ENCODE measurements around the gene GPRC5B.

The GPRC5B gene

GRCh38 chr16:19913340-19913645, 28.6 kb upstream of the GPRC5B start:
- Histone ChIP-seq H3K27ac (ENCODE audit: low read depth, low read length) (no peak overlapping the region), H3K9ac (ENCODE audit: low read length in 5 of 5) (no peak overlapping the region), H3K4me1 (ENCODE audit: control insufficient read depth in 5 of 5, insufficient read depth in 5 of 5, low read length in 5 of 5) (no peaks in the 10 kb centered on the region), H3K9me3 (ENCODE audit: control insufficient read depth in 5 of 5, low read length in 5 of 5) (peaks cover 0 to 3% (median 0%) of the 10 kb centered on the region in 5 donors), H3K36me3 (ENCODE audit: control insufficient read depth in 5 of 5, insufficient read depth in 5 of 5, low read length in 5 of 5) (no peaks in the 10 kb centered on the region), H3K27me3 (ENCODE audit: control insufficient read depth in 5 of 5, insufficient read depth in 4 of 5, low read length in 5 of 5) (peaks cover 0 to 6% (median 3%) of the 10 kb centered on the region in 5 donors), H3K4me3 (ENCODE audit: low read depth in 1 of 5, low read length in 5 of 5) (no peak overlapping the region)

- H3K9ac ChIP-seq (ENCODE audit: low read length in 5 of 5) = no peak overlapping the region
- H3K4me3 ChIP-seq (ENCODE audit: low read depth in 1 of 5, low read length in 5 of 5) = no peak overlapping the region
- H3K36me3 ChIP-seq (ENCODE audit: control insufficient read depth in 5 of 5, insufficient read depth in 5 of 5, low read length in 5 of 5) = no peaks in the 10 kb centered on the region
- H3K27me3 ChIP-seq (ENCODE audit: control insufficient read depth in 5 of 5, insufficient read depth in 4 of 5, low read length in 5 of 5) = peaks cover 0 to 10% (median 5%) of the 10 kb centered on the region in 5 donors
- peaks cover 0 to 3% (median 0%) of the 10 kb centered on the region in 5 donors for H3K9me3 ChIP-seq (ENCODE audit: control insufficient read depth in 5 of 5, low read length in 5 of 5)
- peaks cover 0 to 2% (median under 1%) of the 10 kb centered on the region in 5 donors for H3K4me1 ChIP-seq (ENCODE audit: control insufficient read depth in 5 of 5, insufficient read depth in 5 of 5, low read length in 5 of 5)
- no peak overlapping the region for H3K27ac ChIP-seq (ENCODE audit: low read depth, low read length)
Measured at GRCh38 chr16:19912455-19913339, 28.0 kb upstream of the GPRC5B start.

DNA sequence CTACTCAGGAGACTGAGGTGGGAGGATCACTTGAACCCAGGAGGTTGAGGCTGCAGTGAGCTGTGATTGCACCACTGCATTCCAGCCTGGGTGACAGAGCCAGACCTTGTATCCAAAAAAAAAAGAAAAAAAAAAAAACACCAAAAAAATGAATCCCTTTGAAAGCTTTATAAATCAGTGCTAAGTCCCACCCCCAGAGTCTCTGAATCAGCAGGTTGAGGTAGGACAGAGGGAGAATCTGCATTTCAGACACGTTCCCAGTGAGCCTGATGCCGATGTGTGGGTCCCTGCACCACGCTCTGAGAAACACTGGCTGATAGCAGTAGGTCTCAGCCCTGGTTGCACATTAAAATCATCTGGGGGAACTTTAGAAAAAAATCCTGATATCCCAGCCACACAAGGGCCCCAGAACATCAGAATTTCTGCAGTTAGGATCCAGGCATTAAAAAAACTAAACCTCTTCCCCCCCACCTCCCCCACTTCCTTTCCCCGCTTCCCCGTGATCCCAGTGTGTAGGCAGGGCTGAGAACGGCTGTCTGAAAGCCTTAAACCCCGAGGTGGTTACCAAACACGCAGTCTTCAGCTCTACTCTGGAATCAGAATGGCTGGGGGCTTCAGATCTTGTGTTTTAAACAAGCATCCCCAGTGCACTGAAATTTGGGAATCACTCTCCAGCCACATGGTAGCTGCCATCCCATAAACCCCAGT, 27.3 kb upstream of the GPRC5B start:
- Histone ChIP-seq H3K36me3 (ENCODE audit: control insufficient read depth in 5 of 5, insufficient read depth in 5 of 5, low read length in 5 of 5) (no peaks in the 10 kb centered on the region), H3K9ac (ENCODE audit: low read length in 5 of 5) (no peak overlapping the region), H3K9me3 (ENCODE audit: control insufficient read depth in 5 of 5, low read length in 5 of 5) (peaks cover 0 to 3% (median 0%) of the 10 kb centered on the region in 5 donors), H3K27me3 (ENCODE audit: control insufficient read depth in 5 of 5, insufficient read depth in 4 of 5, low read length in 5 of 5) (peaks cover 0 to 10% (median 6%) of the 10 kb centered on the region in 5 donors), H3K4me3 (ENCODE audit: low read depth in 1 of 5, low read length in 5 of 5) (no peak overlapping the region), H3K4me1 (ENCODE audit: control insufficient read depth in 5 of 5, insufficient read depth in 5 of 5, low read length in 5 of 5) (peaks cover 0 to 4% (median 3%) of the 10 kb centered on the region in 5 donors), H3K27ac (ENCODE audit: low read depth, low read length) (no peak overlapping the region)

DNA sequence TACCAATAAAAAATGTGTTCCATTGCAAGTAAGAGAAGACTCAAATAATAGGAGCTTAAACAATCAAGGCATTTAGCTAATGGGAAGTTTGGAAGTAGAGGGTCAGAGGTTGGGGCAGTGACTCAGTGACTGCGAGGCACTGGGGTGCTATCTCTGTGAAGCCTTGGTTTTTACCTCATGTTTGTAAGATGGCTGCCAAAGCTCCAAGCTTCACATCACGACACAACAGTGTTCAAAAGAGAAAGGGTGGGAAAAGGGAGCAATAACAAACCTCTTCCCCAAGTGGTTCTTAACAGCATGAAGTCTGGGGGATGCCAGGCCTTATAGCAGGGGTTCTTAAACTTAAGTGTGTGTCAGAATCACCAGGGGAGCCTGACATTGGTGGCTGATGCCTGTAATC, 26.6 kb upstream of the GPRC5B start:
- H3K4me3 ChIP-seq (ENCODE audit: low read depth in 1 of 5, low read length in 5 of 5) = no peak overlapping the region
- no peak overlapping the region for H3K27ac ChIP-seq (ENCODE audit: low read depth, low read length)
- H3K4me1 ChIP-seq (ENCODE audit: control insufficient read depth in 5 of 5, insufficient read depth in 5 of 5, low read length in 5 of 5) = peaks cover 0 to 4% (median 3%) of the 10 kb centered on the region in 5 donors
- peaks cover 0 to 2% (median 0%) of the 10 kb centered on the region in 5 donors for H3K9me3 ChIP-seq (ENCODE audit: control insufficient read depth in 5 of 5, low read length in 5 of 5)
- H3K27me3 ChIP-seq (ENCODE audit: control insufficient read depth in 5 of 5, insufficient read depth in 4 of 5, low read length in 5 of 5) = peaks cover 0 to 10% (median 6%) of the 10 kb centered on the region in 5 donors
- H3K36me3 ChIP-seq (ENCODE audit: control insufficient read depth in 5 of 5, insufficient read depth in 5 of 5, low read length in 5 of 5) = no peaks in the 10 kb centered on the region
- no peak overlapping the region for H3K9ac ChIP-seq (ENCODE audit: low read length in 5 of 5)

DNA sequence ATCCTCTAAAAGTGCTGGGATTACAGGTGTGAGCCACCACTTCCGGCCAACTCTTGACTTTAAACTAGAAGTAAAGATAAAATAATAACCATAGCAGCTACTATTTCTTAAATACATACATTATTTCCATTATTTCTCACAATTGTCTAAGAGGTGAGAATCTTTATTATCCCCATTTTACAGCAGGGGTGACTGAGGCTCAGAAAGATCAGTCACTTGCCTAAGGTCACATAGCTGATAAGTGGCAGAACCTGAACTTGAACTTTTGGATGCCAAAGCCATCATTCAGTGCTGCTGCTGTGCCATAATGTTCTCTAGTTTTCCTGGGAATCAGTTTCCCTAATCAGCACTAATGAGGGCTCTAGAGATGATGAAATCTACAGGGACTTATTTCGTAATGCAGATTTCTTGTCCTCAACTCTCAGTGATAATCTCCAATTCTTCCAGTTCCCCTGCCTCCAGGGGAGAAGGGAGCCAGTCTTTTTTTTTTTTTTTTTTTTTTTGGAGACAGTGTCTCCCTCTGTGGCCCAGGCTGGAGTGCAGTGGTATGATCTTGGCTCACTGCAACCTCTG, 25.2 kb upstream of the GPRC5B start:
- Histone ChIP-seq H3K4me3 (ENCODE audit: low read depth in 1 of 5, low read length in 5 of 5) (no peak overlapping the region), H3K27me3 (ENCODE audit: control insufficient read depth in 5 of 5, insufficient read depth in 4 of 5, low read length in 5 of 5) (peaks cover 0 to 10% (median 6%) of the 10 kb centered on the region in 5 donors), H3K4me1 (ENCODE audit: control insufficient read depth in 5 of 5, insufficient read depth in 5 of 5, low read length in 5 of 5) (peaks cover 0 to 4% (median 3%) of the 10 kb centered on the region in 5 donors), H3K9ac (ENCODE audit: low read length in 5 of 5) (no peak overlapping the region), H3K27ac (ENCODE audit: low read depth, low read length) (no peak overlapping the region), H3K36me3 (ENCODE audit: control insufficient read depth in 5 of 5, insufficient read depth in 5 of 5, low read length in 5 of 5) (no peaks in the 10 kb centered on the region), H3K9me3 (ENCODE audit: control insufficient read depth in 5 of 5, low read length in 5 of 5) (no peaks in the 10 kb centered on the region)

DNA sequence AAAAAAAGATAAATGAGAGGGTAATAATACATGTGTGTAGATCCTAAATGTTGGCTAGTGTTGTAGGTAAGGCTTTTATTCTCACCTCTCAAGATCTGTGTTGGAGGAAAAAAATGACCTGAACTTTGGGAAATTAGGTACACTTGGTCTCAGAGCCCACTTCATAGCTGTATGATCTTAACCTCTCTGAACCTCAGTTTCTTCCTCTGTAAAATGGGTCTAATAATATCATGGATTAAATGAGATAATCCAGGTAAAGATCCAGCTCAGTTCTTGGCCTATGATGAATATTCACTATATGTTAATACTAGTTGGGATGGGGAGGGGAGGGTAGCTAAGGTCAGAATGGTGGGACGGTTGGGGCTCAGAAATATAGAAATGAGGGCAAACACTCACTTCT, 24.3 kb upstream of the GPRC5B start:
- Histone ChIP-seq H3K4me3 (ENCODE audit: low read depth in 1 of 5, low read length in 5 of 5) (no peak overlapping the region), H3K27ac (ENCODE audit: low read depth, low read length) (no peak overlapping the region)

GRCh38 chr16:19907161-19907992, 22.7 kb upstream of the GPRC5B start:
- Histone ChIP-seq H3K4me3 (ENCODE audit: low read depth in 1 of 5, low read length in 5 of 5) (peak overlapping the region in 3 of 5 donors; percentile 19 to 22 (median 20)), H3K27ac (ENCODE audit: low read depth, low read length) (no peak overlapping the region), H3K27me3 (ENCODE audit: control insufficient read depth in 5 of 5, insufficient read depth in 4 of 5, low read length in 5 of 5) (peaks cover 0 to 10% (median 6%) of the 10 kb centered on the region in 5 donors), H3K4me1 (ENCODE audit: control insufficient read depth in 5 of 5, insufficient read depth in 5 of 5, low read length in 5 of 5) (peaks cover 0 to 4% (median 3%) of the 10 kb centered on the region in 5 donors), H3K36me3 (ENCODE audit: control insufficient read depth in 5 of 5, insufficient read depth in 5 of 5, low read length in 5 of 5) (no peaks in the 10 kb centered on the region), H3K9ac (ENCODE audit: low read length in 5 of 5) (no peak overlapping the region), H3K9me3 (ENCODE audit: control insufficient read depth in 5 of 5, low read length in 5 of 5) (no peaks in the 10 kb centered on the region)

More for the DNA sequence above, 24.3 kb upstream of the GPRC5B start:
- H3K36me3 ChIP-seq (ENCODE audit: control insufficient read depth in 5 of 5, insufficient read depth in 5 of 5, low read length in 5 of 5) = no peaks in the 10 kb centered on the region
- no peak overlapping the region for H3K9ac ChIP-seq (ENCODE audit: low read length in 5 of 5)
- peaks cover 0 to 4% (median 3%) of the 10 kb centered on the region in 5 donors for H3K4me1 ChIP-seq (ENCODE audit: control insufficient read depth in 5 of 5, insufficient read depth in 5 of 5, low read length in 5 of 5)
- peaks cover 0 to 10% (median 6%) of the 10 kb centered on the region in 5 donors for H3K27me3 ChIP-seq (ENCODE audit: control insufficient read depth in 5 of 5, insufficient read depth in 4 of 5, low read length in 5 of 5)
- no peaks in the 10 kb centered on the region for H3K9me3 ChIP-seq (ENCODE audit: control insufficient read depth in 5 of 5, low read length in 5 of 5)

DNA sequence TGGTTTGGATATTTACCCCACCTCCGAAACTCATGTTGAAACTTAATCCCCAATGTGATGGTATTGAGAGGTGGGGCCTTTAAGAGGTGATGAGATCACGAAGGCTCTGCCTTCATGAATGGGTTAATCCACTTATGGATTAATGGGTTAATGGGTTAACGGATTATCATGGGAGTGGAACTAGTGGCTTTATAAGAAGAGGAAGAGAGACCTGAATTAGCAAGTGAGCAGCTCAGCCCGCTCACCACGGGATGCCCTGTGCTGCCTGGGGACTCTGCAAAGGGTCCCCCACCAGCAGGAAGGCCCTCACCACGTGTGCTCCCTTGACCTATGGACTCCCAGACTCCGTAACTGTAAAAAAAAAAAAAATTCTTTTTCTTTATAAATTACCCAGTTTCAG, 16.5 kb upstream of the GPRC5B start:
- peaks cover 0 to 3% (median 0%) of the 10 kb centered on the region in 5 donors for H3K4me1 ChIP-seq (ENCODE audit: control insufficient read depth in 5 of 5, insufficient read depth in 5 of 5, low read length in 5 of 5)
- H3K4me3 ChIP-seq (ENCODE audit: low read depth in 1 of 5, low read length in 5 of 5) = no peak overlapping the region
- no peak overlapping the region for H3K9ac ChIP-seq (ENCODE audit: low read length in 5 of 5)
- peaks cover 0 to 14% (median 8%) of the 10 kb centered on the region in 5 donors for H3K27me3 ChIP-seq (ENCODE audit: control insufficient read depth in 5 of 5, insufficient read depth in 4 of 5, low read length in 5 of 5)
- H3K36me3 ChIP-seq (ENCODE audit: control insufficient read depth in 5 of 5, insufficient read depth in 5 of 5, low read length in 5 of 5) = no peaks in the 10 kb centered on the region
- no peaks in the 10 kb centered on the region for H3K9me3 ChIP-seq (ENCODE audit: control insufficient read depth in 5 of 5, low read length in 5 of 5)
- H3K27ac ChIP-seq (ENCODE audit: low read depth, low read length) = no peak overlapping the region

GRCh38 chr16:19899605-19899955, 14.9 kb upstream of the GPRC5B start:
- H3K9me3 ChIP-seq (ENCODE audit: control insufficient read depth in 5 of 5, low read length in 5 of 5) = no peaks in the 10 kb centered on the region
- H3K4me3 ChIP-seq (ENCODE audit: low read depth in 1 of 5, low read length in 5 of 5) = no peak overlapping the region
- H3K4me1 ChIP-seq (ENCODE audit: control insufficient read depth in 5 of 5, insufficient read depth in 5 of 5, low read length in 5 of 5) = peaks cover 0 to 3% (median 0%) of the 10 kb centered on the region in 5 donors
- H3K27ac ChIP-seq (ENCODE audit: low read depth, low read length) = no peak overlapping the region
- peaks cover 0 to 14% (median 8%) of the 10 kb centered on the region in 5 donors for H3K27me3 ChIP-seq (ENCODE audit: control insufficient read depth in 5 of 5, insufficient read depth in 4 of 5, low read length in 5 of 5)
- H3K9ac ChIP-seq (ENCODE audit: low read length in 5 of 5) = no peak overlapping the region
- no peaks in the 10 kb centered on the region for H3K36me3 ChIP-seq (ENCODE audit: control insufficient read depth in 5 of 5, insufficient read depth in 5 of 5, low read length in 5 of 5)

All from subcutaneous abdominal adipose tissue (tissue), 5 donors.